Activated effector memory CD4-positive, alpha-beta T cell treated with anti-CD3 and anti-CD28 coated beads, Interleukin-2, amount 50 U/mL, for 16 hours (primary cell): ENCODE measurements around the gene ITGAL.
A peak's percentile ranks its signal among the peaks of the same experiment; 100 is the strongest.

Experiments
- DNase-seq: peaks from one replicate; pipeline ENCODE4 v3.0.0-alpha.2; 2020

Gene ITGAL

GRCh38 chr16:30548416-30549253, 76.1 kb downstream of the ITGAL start:
- DNase-seq, result no peak

- peak; percentile 88 for DNase-seq
These were observed 79.2 kb downstream of the ITGAL start for GRCh38 chr16:30551781-30552180.

GRCh38 chr16:30552956-30553355, 80.4 kb downstream of the ITGAL start:
- DNase-seq, result no peak

GRCh38 chr16:30553393-30553899, 80.9 kb downstream of the ITGAL start:
- DNase-seq, result no peak

GRCh38 chr16:30554557-30555314, 82.2 kb downstream of the ITGAL start:
- no peak for DNase-seq

GRCh38 chr16:30555315-30556124, 83.0 kb downstream of the ITGAL start:
- DNase-seq, result no peak

- no peak for DNase-seq
These were observed 83.6 kb downstream of the ITGAL start for GRCh38 chr16:30556125-30556473.

- DNase-seq, result no peak
These were observed 85.1 kb downstream of the ITGAL start for GRCh38 chr16:30557707-30557956.

- peak; percentile 99 for DNase-seq
These were observed 85.6 kb downstream of the ITGAL start, which contains the start of gene ZNF764 for GRCh38 chr16:30557957-30558788. Gene ZNF764 (minus strand): TSS chr16:30558374. CDS start chr16:30558182, 192 bp downstream.

GRCh38 chr16:30558789-30559377, 86.3 kb downstream of the ITGAL start:
- DNase-seq, result no peak

GRCh38 chr16:30559690-30560089, 87.1 kb downstream of the ITGAL start:
- DNase-seq, result no peak

GRCh38 chr16:30561089-30561816, 88.7 kb downstream of the ITGAL start:
- DNase-seq, result no peak

- no peak for DNase-seq
These were observed 89.5 kb downstream of the ITGAL start for GRCh38 chr16:30562021-30562420.

GRCh38 chr16:30565526-30565925, 93.0 kb downstream of the ITGAL start:
- DNase-seq, result no peak

- no peak for DNase-seq
These were observed 93.4 kb downstream of the ITGAL start for GRCh38 chr16:30565984-30566383.

- DNase-seq, result no peak
These were observed 94.0 kb downstream of the ITGAL start for GRCh38 chr16:30566531-30566930.

GRCh38 chr16:30567160-30567990, 94.8 kb downstream of the ITGAL start:
- DNase-seq, result peak; percentile 90

GRCh38 chr16:30567991-30568638, 95.6 kb downstream of the ITGAL start:
- peak; percentile 80 for DNase-seq

- DNase-seq, result no peak
These were observed 96.7 kb downstream of the ITGAL start for GRCh38 chr16:30569281-30569680.
